RWPE1 (cell line): Measurements from ENCODE around the gene CCDC88A.

Experiments used
- CTCF ChIA-PET: fragments of 350-600 bp; sonication (Branson Sonifier 250); formaldehyde crosslinking; extraction: SDS; loops from one replicate; lab custom pipeline; 2021; lab: Yijun Ruan, JAX
- POLR2A ChIA-PET: fragments of 400-600 bp; formaldehyde crosslinking; extraction: SDS; loops from one replicate; lab custom pipeline; 2020; ENCODE audit warnings: antibody characterized with exemption; ENCODE audit not compliant: low non-redundant PET; lab: Yijun Ruan, JAX
- DNase-seq: peaks from one replicate; pipeline ENCODE4 v3.0.0; 2012; ENCODE audit warnings: low spot score
- H3K27ac ChIP-seq: fragments of 450-650 bp; 2 replicates; pipeline ENCODE4 v1.5.1; 2017
- TF ChIP-seq, protein P1 (sequence below): fragments of 450-650 bp; conservative IDR thresholded peaks from 2 replicates; pipeline ENCODE4 v1.5.1; 2017; ENCODE audit warnings: low read depth, mild to moderate bottlenecking

CCDC88A gene

DNA sequence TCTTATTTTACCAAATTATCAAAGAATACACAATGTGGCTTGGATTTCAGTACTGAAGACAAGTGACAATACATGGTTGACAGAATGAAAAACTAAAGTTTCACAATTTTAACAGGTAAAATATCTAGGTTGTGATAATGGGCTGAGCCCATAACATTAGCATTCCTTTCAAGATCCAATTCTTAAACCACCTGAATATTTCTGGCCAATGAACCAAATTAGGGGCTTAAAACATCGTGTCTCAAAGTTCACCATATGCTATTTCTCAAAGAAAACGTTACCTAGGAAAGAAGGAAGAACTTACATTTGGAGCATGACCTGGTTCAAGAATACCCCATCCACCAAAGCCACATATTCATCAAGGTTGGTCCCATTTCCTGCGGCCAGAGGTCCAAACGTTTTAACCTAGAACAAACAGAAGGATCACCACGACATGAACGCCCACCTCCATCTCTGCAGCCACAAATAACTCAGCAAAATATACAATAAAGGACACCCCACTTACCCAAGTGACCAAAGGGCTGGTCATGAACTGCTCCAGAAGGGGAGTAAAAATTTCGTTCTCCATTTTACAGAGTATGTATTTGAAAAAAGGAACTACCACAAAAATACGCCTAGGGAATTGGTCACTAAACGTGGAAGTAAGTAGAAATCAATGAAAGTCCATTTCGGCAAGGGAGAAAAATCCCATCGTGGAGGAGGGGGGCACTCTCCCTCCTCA lies 984 bp downstream of the CCDC88A start:
- peak overlapping the region; percentile 95 for H3K27ac ChIP-seq
- POLR2A ChIA-PET, result no interaction called here
- CTCF ChIA-PET, result no interaction called here
- TF ChIP-seq, protein P1, sequence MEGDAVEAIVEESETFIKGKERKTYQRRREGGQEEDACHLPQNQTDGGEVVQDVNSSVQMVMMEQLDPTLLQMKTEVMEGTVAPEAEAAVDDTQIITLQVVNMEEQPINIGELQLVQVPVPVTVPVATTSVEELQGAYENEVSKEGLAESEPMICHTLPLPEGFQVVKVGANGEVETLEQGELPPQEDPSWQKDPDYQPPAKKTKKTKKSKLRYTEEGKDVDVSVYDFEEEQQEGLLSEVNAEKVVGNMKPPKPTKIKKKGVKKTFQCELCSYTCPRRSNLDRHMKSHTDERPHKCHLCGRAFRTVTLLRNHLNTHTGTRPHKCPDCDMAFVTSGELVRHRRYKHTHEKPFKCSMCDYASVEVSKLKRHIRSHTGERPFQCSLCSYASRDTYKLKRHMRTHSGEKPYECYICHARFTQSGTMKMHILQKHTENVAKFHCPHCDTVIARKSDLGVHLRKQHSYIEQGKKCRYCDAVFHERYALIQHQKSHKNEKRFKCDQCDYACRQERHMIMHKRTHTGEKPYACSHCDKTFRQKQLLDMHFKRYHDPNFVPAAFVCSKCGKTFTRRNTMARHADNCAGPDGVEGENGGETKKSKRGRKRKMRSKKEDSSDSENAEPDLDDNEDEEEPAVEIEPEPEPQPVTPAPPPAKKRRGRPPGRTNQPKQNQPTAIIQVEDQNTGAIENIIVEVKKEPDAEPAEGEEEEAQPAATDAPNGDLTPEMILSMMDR, result no peak
- DNase-seq, result no peak

DNA sequence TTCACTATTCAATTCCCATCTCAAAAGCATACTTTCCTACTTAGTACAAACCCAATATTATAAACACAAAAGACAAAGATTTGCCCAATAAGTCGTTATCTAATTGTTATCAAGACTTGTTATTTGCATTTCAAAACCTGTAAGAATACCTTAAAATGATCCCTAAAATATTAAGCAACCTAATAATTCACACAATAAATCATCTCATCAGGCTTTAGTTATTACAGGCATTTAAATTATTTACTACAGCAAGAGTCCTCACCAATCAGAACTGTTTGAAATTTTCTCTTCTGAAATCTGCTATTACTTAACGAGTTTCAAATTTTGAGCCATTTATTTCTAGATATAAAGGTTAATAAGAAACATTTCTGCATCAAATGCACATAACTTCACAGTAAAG lies 1.6 kb downstream of the CCDC88A start:
- CTCF ChIA-PET, result no interaction called here
- H3K27ac ChIP-seq, result no peak overlapping the region
- no peak for DNase-seq
- POLR2A ChIA-PET, result no interaction called here
- TF ChIP-seq, protein P1, result no peak

DNA sequence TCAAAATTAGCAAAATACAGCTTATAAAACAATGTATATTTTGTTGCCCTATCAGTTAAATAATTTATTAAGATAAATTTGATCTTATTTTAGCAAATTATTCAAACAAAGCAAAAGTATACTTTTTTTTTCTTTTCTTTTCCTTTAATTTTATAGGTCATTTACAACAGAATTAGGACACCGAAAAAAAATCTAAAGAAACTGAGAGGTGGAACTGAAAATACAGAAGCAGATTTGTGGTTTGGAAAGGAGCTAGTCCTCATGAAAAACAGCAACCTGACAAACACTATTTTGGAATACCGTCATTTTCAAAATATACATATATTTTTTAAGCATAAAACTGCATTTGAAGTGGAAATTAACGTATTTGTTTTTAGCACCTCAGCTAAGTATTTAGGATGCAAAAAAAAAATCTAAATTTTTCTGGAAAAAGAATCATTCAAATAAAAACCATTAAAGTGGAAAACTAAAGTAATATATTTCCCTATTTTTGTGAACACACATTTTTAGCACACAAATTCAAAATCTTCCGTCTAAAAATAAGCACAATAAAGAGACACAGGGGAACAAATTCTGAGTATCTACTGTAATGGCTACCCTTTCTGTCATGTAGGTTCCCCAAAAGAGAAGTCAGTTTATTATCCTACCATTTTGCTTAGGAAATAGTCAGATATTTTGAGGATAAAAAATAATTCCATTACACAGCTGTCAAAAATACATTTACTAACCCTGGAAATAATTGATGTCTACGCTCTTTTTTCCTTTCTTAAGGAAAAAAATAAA lies 2.7 kb downstream of the CCDC88A start:
- no peak for DNase-seq
- POLR2A ChIA-PET, result no interaction called here
- CTCF ChIA-PET, result interaction anchor here (0.7 kb wide), 1 partner anchor 27 kb away, joined by 5 read pairs; no protein-coding TSS in a partner anchor
- no peak overlapping the region for H3K27ac ChIP-seq
- TF ChIP-seq, protein P1, result no peak

DNA sequence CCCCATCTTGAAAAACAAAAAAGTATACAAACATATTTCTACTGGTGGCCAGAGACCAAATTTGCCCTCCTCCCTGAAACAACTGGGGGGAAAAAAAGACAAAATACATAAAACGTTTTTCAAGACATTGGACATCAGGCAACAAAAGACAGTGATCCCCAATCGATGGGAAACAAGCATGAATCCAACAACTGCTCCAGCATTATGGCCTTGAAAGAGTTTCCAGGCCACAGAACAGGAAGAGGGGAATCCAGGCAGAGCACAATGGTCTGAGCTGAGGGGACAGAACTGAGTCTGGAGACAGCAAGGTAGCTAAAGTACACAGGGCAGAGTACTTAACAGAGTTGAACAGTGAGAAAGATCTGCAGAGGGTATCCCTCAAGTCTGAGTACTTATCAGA lies 4.4 kb downstream of the CCDC88A start:
- H3K27ac ChIP-seq, result no peak overlapping the region
- ChIA-PET POLR2A (no interaction called here), CTCF (no interaction called here)
- DNase-seq, result no peak
- TF ChIP-seq, protein P1, result no peak

DNA sequence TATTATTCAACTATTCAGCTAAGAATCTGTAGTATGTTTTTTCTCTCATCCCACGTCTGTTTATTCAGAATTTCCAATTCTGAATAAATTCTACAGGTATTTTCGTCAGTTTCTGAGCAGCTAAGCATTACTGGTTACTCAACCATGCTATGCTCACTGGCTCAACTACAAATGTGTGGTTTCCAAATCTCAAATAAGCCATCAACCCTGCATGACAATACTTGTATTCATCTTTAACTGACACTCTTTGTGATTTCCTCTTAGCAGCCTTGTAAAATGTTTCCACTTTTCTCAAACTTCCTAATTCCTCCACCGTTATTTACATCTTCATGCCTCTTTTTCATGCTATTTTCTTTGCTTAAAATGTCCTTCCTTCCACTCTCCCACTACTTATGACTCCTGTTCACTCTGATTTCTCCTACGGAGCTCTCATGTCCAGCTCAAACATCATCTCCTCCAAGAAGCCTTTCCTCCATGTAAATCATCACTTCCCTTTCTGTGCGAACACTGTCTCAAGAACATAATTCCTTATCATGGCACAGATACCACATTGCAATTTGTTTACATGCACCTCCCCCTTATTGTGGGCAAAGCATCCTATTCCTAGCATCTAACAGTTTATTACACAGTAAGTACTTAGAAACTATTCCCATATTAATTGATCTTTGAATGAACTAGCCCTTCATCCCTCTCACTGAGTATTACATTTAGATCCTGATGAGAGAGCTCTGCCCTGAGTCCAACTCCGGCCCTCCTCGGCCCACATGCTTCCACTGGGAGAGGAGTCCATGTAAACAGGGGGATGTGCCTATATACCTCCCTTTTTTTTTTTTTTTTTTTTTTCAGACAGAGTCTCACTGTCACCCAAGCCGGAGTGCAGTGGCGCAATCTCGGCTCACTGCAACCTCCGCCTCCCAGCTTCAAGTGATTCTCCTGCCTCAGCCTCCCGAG lies 10.5 kb downstream of the CCDC88A start:
- CTCF ChIA-PET, result no interaction called here
- TF ChIP-seq, protein P1, result no peak
- POLR2A ChIA-PET, result no interaction called here
- no peak for DNase-seq
- H3K27ac ChIP-seq, result no peak overlapping the region
